Activated naive CD8-positive, alpha-beta T cell treated with anti-CD3 and anti-CD28 coated beads, Interleukin-2, amount 10 ng/mL, durations not matched to agents 7 days and 5 days (primary cell): ENCODE data around the gene NDUFC2. TPM values are rescaled to one million over a fixed set of nuclear protein-coding genes. Genes with fewer than 3 reads are reported as not detected.
"Not testable (repeated sequence)": the region's sequence is repeated elsewhere in the genome, so short reads cannot be mapped to it uniquely, and the experiment has no call there.

Experiments
- ATAC-seq: fragments of 150-1000 bp; cut with Tn5 transposase; one replicate; pipeline ENCODE4 v1.10.0; 2021; ENCODE audit warnings: low read depth, moderate library complexity
- POLR2A ChIA-PET: fragments of 350-600 bp; sonication (Branson Sonifier 250); formaldehyde crosslinking; loops from one replicate; lab custom pipeline; 2021; ENCODE audit warnings: antibody characterized with exemption; lab: Charles Lee
- DNase-seq: peaks from one replicate; pipeline ENCODE4 v3.0.0; 2021
- H3K27ac Mint-ChIP-seq: one replicate; pipeline ENCODE4 v1.8.0; 2022; ENCODE audit warnings: mild to moderate bottlenecking, mixed read lengths
- H3K27me3 Mint-ChIP-seq: one replicate; pipeline ENCODE4 v1.8.0; 2022; ENCODE audit warnings: mild to moderate bottlenecking, moderate library complexity, mixed read lengths
- H3K36me3 Mint-ChIP-seq: one replicate; pipeline ENCODE4 v1.8.0; 2021; ENCODE audit warnings: mild to moderate bottlenecking, mixed read lengths
- H3K4me1 Mint-ChIP-seq: one replicate; pipeline ENCODE4 v1.8.0; 2021; ENCODE audit warnings: mixed read lengths
- H3K4me3 Mint-ChIP-seq: one replicate; pipeline ENCODE4 v1.8.0; 2022; ENCODE audit warnings: mild to moderate bottlenecking, moderate library complexity, mixed read lengths
- H3K9me3 Mint-ChIP-seq: one replicate; pipeline ENCODE4 v1.8.0; 2021; ENCODE audit warnings: mixed read lengths
- total RNA-seq, 2 experiments: library from RNA; stranded (reverse); gene quantifications; one replicate each; pipeline ENCODE4 v1.2.3, GENCODE V29; 2021

The NDUFC2 gene
- total RNA-seq, 2 experiments from 2014 or later = 162 to 163 TPM

GRCh38 chr11:78086521-78087074, 6.9 kb upstream of the NDUFC2 start:
- H3K4me3 Mint-ChIP-seq, POLR2A ChIA-PET, H3K27me3 Mint-ChIP-seq, H3K9me3 Mint-ChIP-seq, H3K27ac Mint-ChIP-seq, H3K4me1 Mint-ChIP-seq, ATAC-seq, DNase-seq, H3K36me3 Mint-ChIP-seq: not testable (repeated sequence)

- peaks cover 16% of the 10 kb centered on the region for H3K4me1 Mint-ChIP-seq
- no peaks in the 10 kb centered on the region for H3K36me3 Mint-ChIP-seq
- no peaks in the 10 kb centered on the region for H3K27me3 Mint-ChIP-seq
- ATAC-seq (no peak), DNase-seq (no peak)
- no peaks in the 10 kb centered on the region for H3K9me3 Mint-ChIP-seq
- no peak overlapping the region for H3K4me3 Mint-ChIP-seq
- POLR2A ChIA-PET = no interaction called here
- H3K27ac Mint-ChIP-seq = no peak overlapping the region
Measured at GRCh38 chr11:78085972-78086371, 6.3 kb upstream of the NDUFC2 start.

- ATAC-seq, H3K36me3 Mint-ChIP-seq, H3K27ac Mint-ChIP-seq, H3K27me3 Mint-ChIP-seq, DNase-seq, H3K4me3 Mint-ChIP-seq, H3K9me3 Mint-ChIP-seq, POLR2A ChIA-PET: not testable (repeated sequence)
- peaks cover 23% of the 10 kb centered on the region for H3K4me1 Mint-ChIP-seq
Measured at GRCh38 chr11:78084506-78084905, 4.8 kb upstream of the NDUFC2 start.

- H3K36me3 Mint-ChIP-seq = peaks cover 3% of the 10 kb centered on the region
- POLR2A ChIA-PET = interaction anchor here (1.2 kb wide), 1 partner anchor 88 kb away, joined by 4 read pairs; the partner anchor contains the start of gene INTS4
- no peaks in the 10 kb centered on the region for H3K27me3 Mint-ChIP-seq
- H3K27ac Mint-ChIP-seq = no peak overlapping the region
- peaks cover 28% of the 10 kb centered on the region for H3K4me1 Mint-ChIP-seq
- DNase-seq = no peak
- no peaks in the 10 kb centered on the region for H3K9me3 Mint-ChIP-seq
- no peak for ATAC-seq
- no peak overlapping the region for H3K4me3 Mint-ChIP-seq
Measured at GRCh38 chr11:78083021-78083420, 3.4 kb upstream of the NDUFC2 start.

GRCh38 chr11:78082146-78082545, 2.5 kb upstream of the NDUFC2 start:
- ATAC-seq = no peak
- DNase-seq = no peak
- Mint-ChIP-seq H3K4me1 (peaks cover 33% of the 10 kb centered on the region), H3K9me3 (no peaks in the 10 kb centered on the region), H3K27me3 (no peaks in the 10 kb centered on the region), H3K36me3 (peaks cover 3% of the 10 kb centered on the region), H3K27ac (peak overlapping the region; percentile 30), H3K4me3 (peak overlapping the region; percentile 9)
- POLR2A ChIA-PET = interaction anchor here (1.2 kb wide), 1 partner anchor 87 kb away, joined by 4 read pairs; the partner anchor contains the start of gene INTS4

- peak overlapping the region; percentile 89 for H3K4me3 Mint-ChIP-seq
- H3K36me3 Mint-ChIP-seq = peaks cover 7% of the 10 kb centered on the region
- ATAC-seq (no peak), DNase-seq (no peak)
- no peaks in the 10 kb centered on the region for H3K9me3 Mint-ChIP-seq
- peak overlapping the region; percentile 75 for H3K27ac Mint-ChIP-seq
- no peaks in the 10 kb centered on the region for H3K27me3 Mint-ChIP-seq
- POLR2A ChIA-PET = interaction anchor here (1.2 kb wide), 1 partner anchor 87 kb away, joined by 4 read pairs; the partner anchor contains the start of gene INTS4
- H3K4me1 Mint-ChIP-seq = peaks cover 35% of the 10 kb centered on the region
Measured at GRCh38 chr11:78081583-78081982, 1.9 kb upstream of the NDUFC2 start.

- Mint-ChIP-seq H3K36me3 (peaks cover 7% of the 10 kb centered on the region), H3K27ac (peak overlapping the region; percentile 75), H3K27me3 (no peaks in the 10 kb centered on the region), H3K4me3 (peak overlapping the region; percentile 89), H3K9me3 (no peaks in the 10 kb centered on the region), H3K4me1 (peaks cover 39% of the 10 kb centered on the region)
- ATAC-seq = no peak
- POLR2A ChIA-PET = interaction anchor here (2.3 to 4.0 kb wide), 2 partner anchors 14 to 59 kb away, joined by 11 to 21 read pairs; partner anchors contain the start of gene ALG8
- DNase-seq = peak; percentile 39
Measured at GRCh38 chr11:78080818-78081495, 1.3 kb upstream of the NDUFC2 start.

- H3K4me3 Mint-ChIP-seq = peak overlapping the region; percentile 89
- H3K9me3 Mint-ChIP-seq = no peaks in the 10 kb centered on the region
- no peak for DNase-seq
- ATAC-seq = no peak
- H3K27me3 Mint-ChIP-seq = no peaks in the 10 kb centered on the region
- peak overlapping the region; percentile 85 for H3K27ac Mint-ChIP-seq
- H3K36me3 Mint-ChIP-seq = peaks cover 9% of the 10 kb centered on the region
- POLR2A ChIA-PET = interaction anchor here (0.9 to 4.0 kb wide), 5 partner anchors 11 to 494 kb away, joined by 3 to 21 read pairs (median 9); partner anchors contain the start of genes ALG8, INTS4 and NARS2
- peaks cover 44% of the 10 kb centered on the region for H3K4me1 Mint-ChIP-seq
Measured at GRCh38 chr11:78080084-78080817, 589 bp upstream of the NDUFC2 start.

GRCh38 chr11:78078218-78079167, 1.2 kb downstream of the NDUFC2 start:
- H3K9me3 Mint-ChIP-seq = no peaks in the 10 kb centered on the region
- ATAC-seq = no peak
- POLR2A ChIA-PET = interaction anchor here (0.6 to 4.0 kb wide), 9 partner anchors 10 to 257 kb away, joined by 3 to 21 read pairs (median 5); partner anchors contain the start of genes AAMDC, ALG8, INTS4 and KCTD21
- peak overlapping the region; percentile 89 for H3K4me3 Mint-ChIP-seq
- peaks cover 50% of the 10 kb centered on the region for H3K4me1 Mint-ChIP-seq
- H3K36me3 Mint-ChIP-seq = peaks cover 15% of the 10 kb centered on the region
- peak overlapping the region; percentile 85 for H3K27ac Mint-ChIP-seq
- no peak for DNase-seq
- no peaks in the 10 kb centered on the region for H3K27me3 Mint-ChIP-seq

- peak overlapping the region; percentile 89 for H3K4me3 Mint-ChIP-seq
- not testable (repeated sequence) for ATAC-seq, DNase-seq, H3K27me3 Mint-ChIP-seq, H3K9me3 Mint-ChIP-seq, H3K27ac Mint-ChIP-seq
- POLR2A ChIA-PET = interaction anchor here (1.7 to 4.0 kb wide), 3 partner anchors 9 to 111 kb away, joined by 5 to 21 read pairs (median 5); partner anchors contain the start of genes ALG8 and KCTD21
- H3K36me3 Mint-ChIP-seq = peaks cover 17% of the 10 kb centered on the region
- peaks cover 50% of the 10 kb centered on the region for H3K4me1 Mint-ChIP-seq
Measured at GRCh38 chr11:78077592-78077991, 2.1 kb downstream of the NDUFC2 start.

GRCh38 chr11:78076733-78077403, 2.8 kb downstream of the NDUFC2 start:
- DNase-seq (no peak), ATAC-seq (no peak)
- no peaks in the 10 kb centered on the region for H3K9me3 Mint-ChIP-seq
- H3K4me1 Mint-ChIP-seq = peaks cover 47% of the 10 kb centered on the region
- peak overlapping the region; percentile 13 for H3K4me3 Mint-ChIP-seq
- peaks cover 20% of the 10 kb centered on the region for H3K36me3 Mint-ChIP-seq
- peak overlapping the region; percentile 3 for H3K27ac Mint-ChIP-seq
- H3K27me3 Mint-ChIP-seq = no peaks in the 10 kb centered on the region
- POLR2A ChIA-PET = interaction anchor here (0.5 to 4.0 kb wide), 3 partner anchors 9 to 169 kb away, joined by 4 to 21 read pairs (median 5); partner anchors contain the start of gene ALG8

- no peak overlapping the region for H3K27ac Mint-ChIP-seq
- ATAC-seq (no peak), DNase-seq (no peak)
- H3K9me3 Mint-ChIP-seq = no peaks in the 10 kb centered on the region
- POLR2A ChIA-PET = no interaction called here
- peaks cover 31% of the 10 kb centered on the region for H3K4me1 Mint-ChIP-seq
- peaks cover 26% of the 10 kb centered on the region for H3K36me3 Mint-ChIP-seq
- no peak overlapping the region for H3K4me3 Mint-ChIP-seq
- H3K27me3 Mint-ChIP-seq = no peaks in the 10 kb centered on the region
Measured at GRCh38 chr11:78074756-78075155, 4.9 kb downstream of the NDUFC2 start.
